Erythroblast (primary cell): ENCODE measurements around the gene CDH8.

Experiments
- GATA1 ChIP-seq: IDR thresholded peaks from 2 replicates; pipeline ENCODE4 v1.6.1; 2011; ENCODE audit warnings: low read depth, mild to moderate bottlenecking, control low read depth, low read length, moderate library complexity
- POLR2A ChIP-seq: IDR thresholded peaks from 2 replicates; pipeline ENCODE4 v1.6.1; 2011; ENCODE audit warnings: mild to moderate bottlenecking, low read length

GRCh38 chr16:61721544-61721943, 314.7 kb downstream of the CDH8 start:
- no peak for TF ChIP-seq POLR2A
- TF ChIP-seq GATA1: no peak
